ENCODE results near the gene ETNK2.

DNA sequence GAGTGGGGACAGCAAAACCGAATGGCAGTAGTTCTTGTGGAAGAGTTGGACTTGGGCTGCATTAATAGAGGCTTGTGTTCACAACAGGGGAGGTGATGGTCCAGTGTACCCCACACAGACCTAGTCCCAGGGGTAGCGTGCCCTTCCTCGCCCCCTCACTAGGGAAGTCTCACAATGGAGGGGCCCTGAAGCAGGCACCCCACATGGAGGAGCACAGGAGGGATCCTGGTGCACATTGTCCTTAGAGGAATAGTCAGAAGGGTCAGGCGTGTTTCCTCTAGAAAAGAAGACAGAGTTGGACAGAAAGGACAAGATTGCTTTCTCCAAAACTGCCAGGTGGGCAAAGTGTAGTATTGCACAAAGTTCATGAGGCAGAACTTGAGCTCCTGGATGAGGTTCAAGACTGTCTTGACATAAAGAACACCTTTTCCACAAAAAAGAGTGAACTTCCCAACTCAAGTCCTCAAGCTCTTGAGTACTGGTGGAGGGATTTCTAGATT lies 23.3 kb downstream of the ETNK2 start:
- TF ChIP-seq, protein P1, sequence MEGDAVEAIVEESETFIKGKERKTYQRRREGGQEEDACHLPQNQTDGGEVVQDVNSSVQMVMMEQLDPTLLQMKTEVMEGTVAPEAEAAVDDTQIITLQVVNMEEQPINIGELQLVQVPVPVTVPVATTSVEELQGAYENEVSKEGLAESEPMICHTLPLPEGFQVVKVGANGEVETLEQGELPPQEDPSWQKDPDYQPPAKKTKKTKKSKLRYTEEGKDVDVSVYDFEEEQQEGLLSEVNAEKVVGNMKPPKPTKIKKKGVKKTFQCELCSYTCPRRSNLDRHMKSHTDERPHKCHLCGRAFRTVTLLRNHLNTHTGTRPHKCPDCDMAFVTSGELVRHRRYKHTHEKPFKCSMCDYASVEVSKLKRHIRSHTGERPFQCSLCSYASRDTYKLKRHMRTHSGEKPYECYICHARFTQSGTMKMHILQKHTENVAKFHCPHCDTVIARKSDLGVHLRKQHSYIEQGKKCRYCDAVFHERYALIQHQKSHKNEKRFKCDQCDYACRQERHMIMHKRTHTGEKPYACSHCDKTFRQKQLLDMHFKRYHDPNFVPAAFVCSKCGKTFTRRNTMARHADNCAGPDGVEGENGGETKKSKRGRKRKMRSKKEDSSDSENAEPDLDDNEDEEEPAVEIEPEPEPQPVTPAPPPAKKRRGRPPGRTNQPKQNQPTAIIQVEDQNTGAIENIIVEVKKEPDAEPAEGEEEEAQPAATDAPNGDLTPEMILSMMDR (IDR thresholded peaks at IDR 0.05) = no peak
- TF ChIP-seq POLR2A (IDR thresholded peaks at IDR 0.05; ENCODE audit: low read depth) (no peak), EP300 (IDR thresholded peaks at IDR 0.05) (no peak), POLR2AphosphoS5 (IDR thresholded peaks at IDR 0.05) (no peak)
